Activated T-cell treated with anti-CD3 and anti-CD28 coated beads, Interleukin-2, amount 50 U/mL, for 72 hours (primary cell): ENCODE data around the gene S100A6. TPM values are rescaled to one million over a fixed set of nuclear protein-coding genes. Genes with fewer than 3 reads are reported as not detected.

Experiments used
- ATAC-seq, 2 donors: fragments of 150-1000 bp; cut with Tn5 transposase; replicated peaks in 1 of 2; 2 replicates each; pipeline ENCODE4 v1.10.0; 2021; ENCODE audit warnings: moderate library complexity in 2 of 2, mild to moderate bottlenecking in 1 of 2
- DNase-seq, 2 donors: peaks; one replicate each; pipeline ENCODE4 v3.0.0; 2021 to 2022; ENCODE audit warnings: mixed read lengths in 1 of 2
- H3K27ac Mint-ChIP-seq: one replicate; pipeline ENCODE4 v1.8.0; 2022; ENCODE audit warnings: mild to moderate bottlenecking, moderate library complexity, mixed read lengths
- H3K27me3 Mint-ChIP-seq: one replicate; pipeline ENCODE4 v1.8.0; 2022; ENCODE audit warnings: low read depth, mixed read lengths
- H3K36me3 Mint-ChIP-seq, 2 donors: one replicate each; pipeline ENCODE4 v1.8.0; 2022; ENCODE audit warnings: mixed read lengths in 2 of 2, mild to moderate bottlenecking in 1 of 2; ENCODE audit not compliant: insufficient read depth in 2 of 2
- H3K4me1 Mint-ChIP-seq: one replicate; pipeline ENCODE4 v1.8.0; 2022; ENCODE audit warnings: low read depth, mixed read lengths
- H3K4me3 Mint-ChIP-seq, 2 donors: one replicate each; pipeline ENCODE4 v1.8.0; 2022; ENCODE audit warnings: mild to moderate bottlenecking in 2 of 2, mixed read lengths in 2 of 2, moderate library complexity in 2 of 2
- H3K9me3 Mint-ChIP-seq, 2 donors: one replicate each; pipeline ENCODE4 v1.8.0; 2022; ENCODE audit warnings: mixed read lengths in 2 of 2
- total RNA-seq, 2 donors: library from RNA; stranded (reverse); gene quantifications; one replicate each; pipeline ENCODE4 v1.2.3, GENCODE V29; 2022

S100A6 gene
- total RNA-seq, 2 donors from 2014 or later: 219 to 358 TPM

- no peak overlapping the region for H3K27ac Mint-ChIP-seq
- no peaks in the 10 kb centered on the region for H3K9me3 Mint-ChIP-seq
- DNase-seq (no peak), ATAC-seq (no peak)
- H3K4me3 Mint-ChIP-seq: no peak overlapping the region
- no peaks in the 10 kb centered on the region for H3K36me3 Mint-ChIP-seq
- H3K4me1 Mint-ChIP-seq: peaks cover 12% of the 10 kb centered on the region
- H3K27me3 Mint-ChIP-seq: peaks cover 29% of the 10 kb centered on the region
These were observed 47.1 kb downstream of the S100A6 start for GRCh38 chr1:153488731-153489130.

- Mint-ChIP-seq H3K4me3 (no peak overlapping the region), H3K4me1 (peaks cover 12% of the 10 kb centered on the region), H3K9me3 (no peaks in the 10 kb centered on the region), H3K27me3 (peaks cover 28% of the 10 kb centered on the region), H3K27ac (no peak overlapping the region), H3K36me3 (no peaks in the 10 kb centered on the region)
- ATAC-seq (no peak), DNase-seq (no peak)
These were observed 48.1 kb downstream of the S100A6 start for GRCh38 chr1:153487707-153488106.

- peaks cover 42% of the 10 kb centered on the region for H3K27me3 Mint-ChIP-seq
- DNase-seq (no peak), ATAC-seq (no peak)
- no peaks in the 10 kb centered on the region for H3K36me3 Mint-ChIP-seq
- H3K9me3 Mint-ChIP-seq: no peaks in the 10 kb centered on the region
- peaks cover 6% of the 10 kb centered on the region for H3K4me1 Mint-ChIP-seq
- H3K4me3 Mint-ChIP-seq: no peak overlapping the region
- no peak overlapping the region for H3K27ac Mint-ChIP-seq
These were observed 49.9 kb downstream of the S100A6 start for GRCh38 chr1:153485863-153486262.

Other genes starting within 250 kb of the S100A6 start
- gene PGLYRP3, start 223.0 kb downstream of the S100A6 start, total RNA-seq: not detected
- gene PGLYRP4, start 187.2 kb downstream of the S100A6 start, total RNA-seq: under 1 TPM; 0.21 to 0.29 TPM
- gene S100A9, start 178.1 kb downstream of the S100A6 start, total RNA-seq: not detected
- not detected for gene S100A12, start 160.4 kb downstream of the S100A6 start, total RNA-seq
- not detected for gene S100A8, start 144.9 kb downstream of the S100A6 start, total RNA-seq
- not detected for gene S100A7A, start 119.5 kb downstream of the S100A6 start, total RNA-seq
- not detected for gene S100A7, start 75.3 kb downstream of the S100A6 start, total RNA-seq
- gene S100A5, start 4.9 kb upstream of the S100A6 start, total RNA-seq: 1 to 10 TPM; 2.8 to 4.4 TPM
- 100 to 1,000 TPM in 1 of 2 donors, 10 to 100 TPM in 1; 96.1 to 198 TPM for gene S100A4, start 9.8 kb upstream of the S100A6 start, total RNA-seq
- gene S100A3, start 13.3 kb upstream of the S100A6 start, total RNA-seq: not detected
- gene S100A2, start 29.9 kb upstream of the S100A6 start, total RNA-seq: 1 to 10 TPM; 1.7 to 5.0 TPM
- gene S100A16, start 77.1 kb upstream of the S100A6 start, total RNA-seq: not detected
- 1 to 10 TPM in 1 of 2 donors, under 1 TPM in 1; 0.26 to 1.4 TPM for gene S100A14, start 80.3 kb upstream of the S100A6 start, total RNA-seq
- gene S100A13, start 91.5 kb upstream of the S100A6 start, total RNA-seq: 10 to 100 TPM; 13.5 to 16.4 TPM
- not detected for gene S100A1, start 92.4 kb upstream of the S100A6 start, total RNA-seq
- gene CHTOP, start 98.1 kb upstream of the S100A6 start, total RNA-seq: 100 to 1,000 TPM in 1 of 2 donors, 10 to 100 TPM in 1; 95.8 to 107 TPM
- gene SNAPIN, start 122.7 kb upstream of the S100A6 start, total RNA-seq: 10 to 100 TPM; 31.1 to 31.8 TPM
- 100 to 1,000 TPM; 245 to 312 TPM for gene ILF2, start 135.0 kb upstream of the S100A6 start, total RNA-seq
- under 1 TPM; 0.07 to 0.29 TPM for gene NPR1, start 142.7 kb upstream of the S100A6 start, total RNA-seq
- gene INTS3, start 192.1 kb upstream of the S100A6 start, total RNA-seq: 10 to 100 TPM; 62.6 to 70.8 TPM
- gene SLC27A3, start 239.4 kb upstream of the S100A6 start, total RNA-seq: 1 to 10 TPM; 5.6 to 8.3 TPM